Measurements from ENCODE around the gene NXNL1. TPM values are rescaled to one million over a fixed set of nuclear protein-coding genes. Genes with fewer than 3 reads are reported as not detected.
A peak's percentile ranks its signal among the peaks of the same experiment; 100 is the strongest.

Gene NXNL1
- total RNA-seq, 1 experiment from 2014 or later, result not detected

GRCh38 chr19:17421942-17422341, 38.8 kb downstream of the NXNL1 start:
- H3K4me1 ChIP-seq (ENCODE audit: insufficient read depth, low read length), result no peaks in the 10 kb centered on the region; the same call in 1 of the 2 replicates

More at GRCh38 chr19:17421942-17422341, 38.8 kb downstream of the NXNL1 start:
- Histone ChIP-seq H3K18ac (ENCODE audit: insufficient read length, low read depth, low read length) (no peak overlapping the region), H2BK5ac (ENCODE audit: insufficient read length, low read length) (no peak overlapping the region), H3K79me1 (ENCODE audit: insufficient read depth, low read depth, low read length, poor library complexity, severe bottlenecking) (no peaks in the 10 kb centered on the region), H3K4me2 (ENCODE audit: insufficient read depth, insufficient read length, low read length) (no peak overlapping the region), H4K5ac (ENCODE audit: insufficient read length, low read depth, low read length) (no peak overlapping the region), H3K9me3 (ENCODE audit: control insufficient read depth, low read depth, low read length) (no peaks in the 10 kb centered on the region), H2BK120ac (ENCODE audit: low read depth, low read length, poor library complexity, severe bottlenecking) (no peak overlapping the region), H2BK20ac (ENCODE audit: low read depth, low read length, poor library complexity, severe bottlenecking) (no peak overlapping the region), H3K79me2 (ENCODE audit: insufficient read depth, low read length) (no peaks in the 10 kb centered on the region), H3K27ac (ENCODE audit: insufficient read length, low read depth, low read length) (no peak overlapping the region), H3K4ac (ENCODE audit: low read depth, low read length) (no peak overlapping the region), H2BK12ac (ENCODE audit: insufficient read length, low read depth, low read length) (no peak overlapping the region), H4K20me1 (ENCODE audit: control insufficient read depth, insufficient read depth, insufficient read length) (no peaks in the 10 kb centered on the region), H3T11ph (ENCODE audit: low read length) (no peak overlapping the region), H2AK5ac (ENCODE audit: insufficient read length, low read length) (no peak overlapping the region), H3K27me3 (ENCODE audit: insufficient read depth, low read length) (no peaks in the 10 kb centered on the region), H2BK15ac (ENCODE audit: low read depth, low read length) (no peak overlapping the region), H3K14ac (ENCODE audit: insufficient read depth, low read length) (no peak overlapping the region), H3K23ac (ENCODE audit: insufficient read length, low read depth, low read length) (no peak overlapping the region), H4K91ac (ENCODE audit: insufficient read length, low read depth, low read length) (no peak overlapping the region), H4K8ac (replicated peaks; ENCODE audit: insufficient read length, low read depth, low read length) (no peak overlapping the region), H2AFZ (ENCODE audit: low read length) (no peak overlapping the region), H3K9ac (ENCODE audit: extremely low read depth, insufficient read length, low read length) (no peak overlapping the region), H3K23me2 (ENCODE audit: insufficient read length, low read depth, low read length, poor library complexity, severe bottlenecking) (peaks cover 11% of the 10 kb centered on the region), H3K56ac (ENCODE audit: insufficient read length, low read depth, low read length) (no peak overlapping the region)
- Mint-ChIP-seq H3K36me3 (ENCODE audit: insufficient read depth in 1 of 3, low read depth in 3 of 3) (peaks cover 0 to 10% (median 4%) of the 10 kb centered on the region in 3 experiments; a peak in 2 of 7 replicates), H3K4me3 (peak overlapping the region in 1 of 2 experiments; percentile 26; a peak in 1 of 5 replicates), H3K27me3 (ENCODE audit: low read depth) (peaks cover 7% of the 10 kb centered on the region), H3K27ac (no peak overlapping the region), H3K4me1 (peaks cover 19 to 34% of the 10 kb centered on the region in 2 experiments), H3K9me3 (no peaks in the 10 kb centered on the region; a peak in 1 of 5 replicates)
- no peak for TF ChIP-seq CTCF (conservative IDR thresholded peaks at IDR 0.05)
- WGBS (ENCODE audit: extremely low coverage, insufficient read length, low lambda C conversion rate), result no CpG with 5 or more reads among the region's 4 CpGs
- no peak for DNase-seq
